Fibroblast of skin of back (primary cell): ENCODE data around the gene CMSS1.

Experiments used
- DNase-seq: peaks from one replicate; pipeline ENCODE4 v3.0.0-alpha.2; 2013

Gene CMSS1

DNA sequence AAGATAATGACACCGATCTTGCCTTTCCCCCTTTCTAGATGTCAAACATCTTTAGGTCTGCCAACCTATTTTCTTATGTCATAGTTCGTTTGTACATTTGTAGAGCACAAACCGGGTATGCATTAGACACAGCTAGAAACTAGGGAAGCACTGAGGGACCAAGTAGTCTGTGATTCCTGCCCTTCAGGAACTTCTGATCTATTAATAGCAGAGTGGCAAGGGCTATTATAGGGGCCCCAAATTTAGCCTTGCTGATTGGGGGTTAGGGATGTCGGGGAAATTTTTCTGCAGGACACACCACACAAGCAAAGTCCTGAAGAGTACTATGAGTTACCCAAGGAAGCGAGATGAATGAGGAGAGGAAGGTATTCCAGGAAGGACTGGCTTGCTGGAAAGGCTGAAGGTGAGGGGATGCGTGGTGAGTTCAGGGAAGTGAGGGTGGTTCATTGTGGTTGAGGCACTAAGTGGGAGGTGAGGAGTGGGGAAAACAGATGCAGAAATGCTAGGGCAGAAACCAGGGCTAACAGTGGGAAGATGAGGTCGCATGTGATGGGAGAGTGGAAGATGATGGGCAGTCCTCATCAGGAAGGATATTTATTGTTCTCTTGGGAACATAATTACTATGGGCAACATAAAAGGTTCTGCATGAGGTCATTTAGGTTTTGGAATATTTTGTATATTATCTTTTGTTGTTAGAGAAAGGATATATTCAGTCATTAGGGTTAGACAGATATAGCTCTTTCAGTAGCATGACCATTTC is 144.3 kb downstream of the CMSS1 start:
- DNase-seq, result no peak

DNA sequence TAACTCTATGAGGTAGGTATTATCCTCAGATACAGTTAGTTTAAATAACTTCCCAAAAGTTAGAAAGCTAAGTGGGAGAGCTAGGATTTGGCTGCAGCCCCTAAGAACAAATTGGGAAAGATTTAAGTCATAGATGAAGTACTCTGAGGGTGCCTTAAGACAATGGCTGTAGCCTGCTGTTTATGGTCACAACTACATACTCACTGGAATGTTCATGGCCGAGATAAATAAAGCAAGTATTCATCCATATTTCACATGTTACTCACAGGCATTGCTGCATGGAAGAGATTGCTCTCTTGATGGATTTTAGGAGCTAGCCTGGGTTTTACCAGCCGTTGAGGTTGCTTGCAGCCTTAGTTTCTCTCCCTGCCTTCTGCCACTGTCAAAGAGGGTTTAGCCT is 145.0 kb downstream of the CMSS1 start:
- peak; percentile 93 for DNase-seq

DNA sequence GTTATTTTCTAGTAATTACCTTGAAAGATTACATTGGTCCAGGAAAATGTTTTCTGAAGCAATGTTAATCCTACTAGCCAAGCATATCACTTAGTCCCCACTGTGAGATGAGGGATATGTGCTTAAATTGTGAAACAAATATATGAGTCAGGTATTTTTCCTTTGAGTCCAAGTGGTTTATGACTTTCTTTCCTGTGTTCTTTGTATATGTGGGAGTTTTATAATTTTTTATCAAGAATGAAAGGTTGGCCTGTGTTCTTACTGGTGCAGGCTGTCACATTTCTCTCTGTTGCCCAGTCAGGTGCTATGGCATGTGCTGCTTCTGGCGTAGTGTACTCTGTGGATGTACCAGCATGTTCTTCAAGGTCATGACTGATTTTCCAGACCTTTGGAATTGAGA is 147.4 kb downstream of the CMSS1 start:
- peak; percentile 23 for DNase-seq

DNA sequence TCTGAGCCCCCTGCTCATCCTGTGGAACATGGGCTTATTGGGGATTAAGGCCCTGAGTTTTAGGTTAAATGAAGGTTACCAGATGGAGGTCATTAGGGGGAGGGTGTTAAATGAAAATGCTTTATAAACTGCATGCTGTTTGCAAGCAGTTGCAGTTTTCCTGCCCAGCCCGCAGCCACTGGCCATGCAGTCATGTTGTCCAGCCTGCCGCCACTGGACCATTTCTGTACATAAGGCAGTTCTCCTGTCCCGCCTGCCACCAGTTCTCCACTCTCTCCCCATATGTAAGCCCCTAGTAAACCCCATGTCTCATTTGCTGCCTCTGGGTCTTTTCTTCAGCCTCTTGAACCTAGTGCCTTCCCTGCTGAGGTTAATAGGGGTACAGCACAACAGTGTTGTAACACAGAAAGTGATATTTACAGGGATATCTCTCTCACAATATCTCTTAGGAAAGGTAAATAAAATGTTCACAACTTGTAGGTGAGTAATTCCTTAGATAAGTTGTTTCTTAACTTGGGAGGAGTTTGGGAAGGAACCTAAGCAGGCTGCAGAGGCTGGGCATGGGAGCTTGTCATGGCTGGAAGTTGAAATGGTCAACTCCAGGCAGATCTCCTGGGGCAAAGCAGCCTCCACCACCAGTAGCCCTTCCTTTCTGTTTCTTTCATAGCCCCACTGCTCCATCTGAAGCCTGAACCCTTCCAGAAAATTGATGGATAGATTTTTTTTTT is 148.2 kb downstream of the CMSS1 start:
- DNase-seq, result no peak

DNA sequence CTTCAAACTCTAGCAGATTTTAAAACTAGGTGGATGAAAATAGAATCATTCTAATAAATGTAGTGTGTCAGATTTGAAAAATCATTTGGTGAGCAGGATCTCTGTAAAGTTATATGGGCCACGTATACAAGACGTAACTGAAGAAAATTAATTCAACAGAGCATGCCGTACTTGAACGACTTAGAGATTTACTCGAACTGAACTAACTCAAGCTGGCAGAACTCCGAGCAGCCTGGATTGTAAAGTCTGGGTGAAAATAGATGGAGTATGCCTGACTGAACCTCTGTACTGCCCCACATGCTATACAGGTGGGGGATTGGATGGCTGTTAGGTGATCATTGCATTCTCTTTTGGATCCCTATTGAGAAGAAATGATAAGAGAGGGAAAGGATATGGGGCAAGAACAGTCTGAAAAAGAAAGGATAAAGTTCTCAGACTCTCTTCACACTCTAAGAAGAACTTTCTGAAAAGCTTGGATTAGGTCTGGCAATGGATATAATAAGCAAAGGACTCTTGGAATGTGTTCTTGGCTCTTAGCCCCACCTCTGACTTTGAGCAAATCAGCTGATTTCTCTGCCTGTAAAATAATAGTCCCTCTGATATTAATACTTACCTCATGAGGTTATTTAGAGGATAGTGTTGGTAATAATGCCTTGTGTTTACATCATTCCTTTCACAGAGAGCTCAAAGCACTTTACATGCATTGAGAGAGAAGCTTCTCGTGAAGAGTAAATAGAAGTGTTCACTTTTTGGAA is 149.2 kb downstream of the CMSS1 start:
- DNase-seq, result peak; percentile 45

DNA sequence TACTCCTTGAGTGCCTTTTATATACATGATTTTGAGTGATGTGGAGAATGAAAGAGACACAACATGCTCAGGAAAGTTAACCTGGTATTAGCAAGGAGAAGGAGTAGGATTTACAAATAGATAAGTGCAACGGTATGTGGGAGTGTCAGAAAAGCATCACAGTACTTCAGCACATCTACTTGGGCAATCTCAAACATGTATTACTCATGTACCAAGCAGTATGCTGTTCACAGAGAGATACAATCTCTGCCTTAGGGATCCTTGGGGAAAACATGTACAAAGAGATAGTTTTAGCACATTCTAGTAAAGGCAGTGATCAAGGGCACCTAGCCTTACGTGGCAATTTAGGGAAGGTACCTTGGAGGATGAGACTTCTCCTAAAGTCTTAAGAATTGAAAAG is 150.1 kb downstream of the CMSS1 start:
- DNase-seq, result peak; percentile 53

DNA sequence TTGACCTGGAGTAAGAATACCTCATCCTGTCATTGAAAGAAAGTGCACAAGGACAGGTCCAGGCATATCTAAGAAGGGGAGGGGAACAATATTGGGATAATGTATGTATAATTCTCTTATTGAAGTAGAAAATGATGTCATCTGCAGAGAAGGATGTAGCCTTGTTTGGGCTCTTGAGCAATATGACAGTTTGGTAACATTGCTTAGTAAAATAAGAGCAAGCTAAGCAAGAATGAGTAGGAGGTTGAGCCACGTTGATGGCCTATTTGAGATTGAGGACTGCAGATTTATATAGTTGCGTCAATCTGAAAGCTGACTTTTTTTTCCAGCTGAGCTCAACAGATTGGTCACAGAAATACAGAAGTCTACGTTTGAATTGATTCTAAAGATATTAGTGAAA is 151.5 kb downstream of the CMSS1 start:
- no peak for DNase-seq

DNA sequence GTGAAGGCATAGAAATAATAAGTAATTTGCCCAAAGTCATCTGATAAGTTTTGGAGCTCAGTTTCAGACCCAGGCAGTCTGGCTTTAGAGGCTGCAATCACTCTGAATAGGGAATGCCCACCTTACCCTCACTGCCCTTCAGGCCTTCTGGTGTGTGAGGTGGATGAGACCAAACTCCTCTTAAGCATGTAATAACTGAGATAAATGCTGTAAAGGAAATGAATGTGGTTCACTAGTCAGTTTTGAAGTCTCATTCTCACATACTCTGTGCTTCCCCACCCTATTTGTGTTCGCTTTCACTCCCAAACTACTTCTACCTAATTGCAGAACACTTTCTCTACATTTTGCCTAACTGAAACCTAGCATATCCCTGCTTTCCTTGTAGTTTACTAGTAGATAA is 152.5 kb downstream of the CMSS1 start:
- DNase-seq, result no peak

DNA sequence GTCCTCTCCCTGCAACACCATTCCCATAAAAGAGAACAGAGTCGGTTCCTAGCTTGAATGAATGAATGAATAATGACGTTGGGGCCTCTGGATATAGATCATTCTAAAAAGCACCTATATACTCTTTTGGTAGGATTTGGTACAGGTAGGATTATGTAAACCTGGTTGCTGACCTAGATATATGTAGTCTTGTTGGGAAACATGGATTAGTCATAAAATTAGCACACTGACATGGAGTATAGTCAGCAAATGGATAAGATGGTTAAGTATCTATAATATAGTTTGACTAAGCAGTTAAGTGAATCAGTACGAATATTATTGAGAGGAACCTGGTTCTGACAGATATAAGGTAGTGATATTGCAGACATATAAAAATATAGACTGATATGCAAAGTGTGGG is 154.1 kb downstream of the CMSS1 start:
- no peak for DNase-seq

DNA sequence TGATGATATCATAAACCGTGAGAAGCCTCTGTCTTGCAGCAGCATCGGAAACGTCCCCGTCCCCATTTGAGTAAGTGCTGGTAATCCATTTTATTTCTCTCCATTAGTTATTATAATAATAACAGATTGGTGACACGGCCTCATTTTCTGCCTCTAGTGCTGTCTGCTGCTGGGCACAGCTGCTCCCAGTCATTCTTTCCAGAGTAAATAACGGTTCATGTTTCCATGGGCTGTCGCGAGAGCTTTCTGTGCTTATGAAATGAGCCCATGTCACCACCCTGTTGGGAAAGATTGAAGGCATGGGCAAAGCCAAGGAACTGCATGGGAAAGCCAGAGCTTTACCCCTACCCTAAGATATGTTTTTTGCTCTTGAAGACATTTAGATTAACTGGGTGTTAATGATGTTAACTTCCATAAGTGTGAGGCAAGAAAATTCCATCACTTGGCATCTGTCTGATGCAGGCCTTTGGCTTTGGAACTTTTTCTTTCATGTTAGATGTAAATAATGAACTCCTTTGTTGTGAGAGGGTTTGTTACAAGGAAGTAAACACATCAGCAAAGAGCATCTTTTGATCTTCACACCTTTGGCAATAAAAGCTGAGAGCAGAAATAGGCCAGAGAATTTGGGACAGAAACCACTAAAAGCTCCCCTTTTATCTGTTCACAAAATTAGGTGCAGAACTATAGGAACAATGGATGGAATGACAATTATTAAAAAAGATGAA is 154.9 kb downstream of the CMSS1 start:
- DNase-seq, result no peak

DNA sequence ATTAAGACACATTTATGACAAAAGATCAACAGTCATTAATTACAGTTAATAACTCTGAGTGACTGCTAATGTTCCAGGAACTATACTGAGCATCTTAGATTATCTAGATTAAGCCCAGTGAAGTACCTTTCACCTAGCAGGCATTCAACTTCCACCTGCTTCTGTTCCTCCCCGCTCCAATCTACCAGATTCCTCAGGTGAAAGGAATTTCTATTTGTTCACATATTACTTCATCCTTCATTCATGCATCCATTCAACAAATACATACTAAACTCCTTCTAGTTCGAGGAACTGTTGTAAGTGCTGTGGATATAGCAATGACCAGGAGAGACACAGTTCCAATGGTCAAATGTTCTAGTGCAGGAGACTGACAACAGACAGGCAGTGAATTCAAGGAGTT is 157.3 kb downstream of the CMSS1 start:
- no peak for DNase-seq

DNA sequence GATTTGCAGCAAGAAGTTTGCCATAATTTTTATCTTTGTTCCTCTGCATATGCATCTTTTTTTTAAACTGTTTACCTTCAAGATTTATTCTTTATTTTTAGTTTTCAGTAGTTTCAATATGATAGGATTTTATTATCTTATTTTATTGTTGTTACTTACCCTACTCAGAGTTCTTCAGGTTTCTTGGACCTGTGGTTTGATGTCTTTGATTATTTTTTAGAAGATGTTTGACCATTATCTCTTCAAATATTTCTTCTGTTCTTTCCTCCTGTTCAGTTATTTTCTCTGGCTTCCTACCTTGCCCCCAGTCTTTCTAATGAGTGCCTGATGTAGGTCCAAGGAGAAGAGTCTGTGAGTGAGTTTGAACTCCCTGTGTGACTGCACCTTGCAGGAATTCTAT is 158.9 kb downstream of the CMSS1 start:
- DNase-seq, result no peak

DNA sequence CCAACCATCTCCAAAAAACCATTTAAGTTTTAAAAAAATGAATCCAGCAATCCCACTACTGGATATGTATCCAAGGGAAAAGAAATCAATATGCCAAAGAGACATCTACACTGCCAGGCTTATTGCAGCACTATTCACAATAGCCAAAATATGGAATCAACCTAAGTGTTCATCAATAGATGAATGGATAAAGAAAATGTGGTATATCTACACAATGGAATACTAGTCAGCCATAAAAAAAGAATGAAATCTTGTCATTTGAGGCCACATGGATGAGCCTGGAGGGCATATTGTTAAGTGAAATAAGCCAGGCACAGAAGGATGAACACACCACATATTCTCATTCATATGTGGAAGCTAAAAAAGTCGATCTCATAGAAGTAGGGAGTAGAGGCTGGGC is 160.6 kb downstream of the CMSS1 start:
- DNase-seq, result no peak

DNA sequence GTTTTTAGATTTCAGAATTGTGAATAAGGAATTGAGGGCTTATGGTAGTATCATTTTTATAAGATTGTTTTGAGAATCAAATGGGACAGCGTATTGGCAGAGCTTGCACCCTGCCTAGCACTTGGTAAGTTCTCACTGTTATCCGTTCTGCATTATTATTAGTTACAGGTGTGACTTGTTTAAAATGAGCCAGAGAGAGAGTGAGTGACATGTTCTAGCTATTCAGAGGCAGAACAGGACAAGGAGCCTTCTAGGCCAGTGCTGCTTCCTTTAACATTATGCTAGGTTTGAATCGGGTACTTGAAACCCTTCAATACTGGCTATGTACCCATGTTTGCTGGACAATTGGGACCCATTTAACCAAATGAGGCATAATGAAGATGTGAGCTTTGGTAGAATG is 162.9 kb downstream of the CMSS1 start:
- no peak for DNase-seq

DNA sequence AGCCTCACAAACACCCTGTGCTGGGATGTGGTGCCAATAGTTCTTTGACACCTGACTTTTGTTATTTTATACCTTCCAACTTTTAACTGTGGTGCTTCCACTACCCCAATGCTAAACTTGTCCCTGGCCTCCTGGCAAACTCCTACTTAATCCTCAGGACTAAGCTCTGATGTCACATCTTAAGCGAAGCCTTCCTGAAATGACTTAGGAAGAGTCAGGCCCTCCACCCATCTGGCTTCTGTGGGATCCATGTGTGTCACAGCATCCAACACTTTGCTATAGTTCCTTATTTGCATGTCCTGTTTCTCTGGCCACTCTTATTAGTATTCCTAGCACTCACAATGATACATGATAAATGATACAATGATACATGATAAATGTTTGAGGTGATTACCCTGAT is 163.5 kb downstream of the CMSS1 start:
- DNase-seq, result no peak

DNA sequence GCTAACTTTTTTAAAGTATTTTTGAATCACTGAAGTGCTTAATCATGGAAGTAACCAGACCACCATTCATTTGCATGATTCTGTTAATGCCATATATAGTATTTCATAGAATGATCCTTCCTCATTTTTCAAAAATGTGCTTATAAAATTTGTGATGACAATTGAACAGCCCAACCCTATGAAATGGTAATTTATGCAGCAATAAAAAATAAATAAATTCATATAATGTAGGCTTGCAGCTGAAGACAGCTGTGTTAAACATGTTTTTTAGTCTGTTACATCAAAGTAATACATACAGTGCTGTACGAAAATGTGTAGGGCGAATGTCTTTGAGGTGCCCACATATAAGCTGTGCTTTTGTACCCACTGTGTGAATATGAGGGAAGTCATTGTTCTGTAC is 165.0 kb downstream of the CMSS1 start:
- DNase-seq, result no peak

DNA sequence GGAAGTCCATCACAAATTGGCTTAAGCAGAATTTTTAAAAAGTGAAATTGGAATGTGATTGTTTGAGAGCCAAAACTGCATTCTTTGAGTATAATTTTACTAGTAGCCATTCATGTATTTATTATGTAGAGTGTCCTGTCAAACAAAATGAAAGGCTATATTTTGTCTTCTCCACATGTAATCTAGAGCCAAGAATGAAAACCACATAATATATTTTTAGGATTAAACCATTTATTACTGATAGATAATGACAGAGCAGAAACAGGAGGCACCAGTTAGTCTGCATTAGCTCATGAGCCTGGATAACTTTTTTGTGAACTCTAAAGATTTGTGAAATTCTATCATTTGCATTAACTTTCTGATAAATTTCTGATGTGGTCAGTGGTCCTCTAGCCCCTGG is 166.5 kb downstream of the CMSS1 start:
- DNase-seq, result no peak

DNA sequence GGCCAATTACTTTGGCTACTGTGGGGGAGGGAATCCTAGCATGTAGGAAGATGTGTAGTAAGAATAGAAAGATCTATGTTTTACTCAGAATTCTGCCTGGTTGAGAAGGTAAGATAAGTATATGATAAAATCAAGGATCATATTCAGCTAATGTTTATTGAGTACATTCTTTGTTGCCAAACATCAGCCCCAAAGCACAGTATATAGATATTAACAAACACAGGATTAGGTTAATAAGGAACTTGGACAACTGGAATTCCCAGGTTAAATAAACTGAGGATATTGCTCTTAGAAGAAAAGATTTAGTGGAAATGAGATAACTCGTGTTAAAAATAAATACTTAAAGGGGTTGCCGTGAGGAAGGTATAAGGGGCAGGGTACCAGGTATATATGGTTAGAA is 167.0 kb downstream of the CMSS1 start:
- no peak for DNase-seq

DNA sequence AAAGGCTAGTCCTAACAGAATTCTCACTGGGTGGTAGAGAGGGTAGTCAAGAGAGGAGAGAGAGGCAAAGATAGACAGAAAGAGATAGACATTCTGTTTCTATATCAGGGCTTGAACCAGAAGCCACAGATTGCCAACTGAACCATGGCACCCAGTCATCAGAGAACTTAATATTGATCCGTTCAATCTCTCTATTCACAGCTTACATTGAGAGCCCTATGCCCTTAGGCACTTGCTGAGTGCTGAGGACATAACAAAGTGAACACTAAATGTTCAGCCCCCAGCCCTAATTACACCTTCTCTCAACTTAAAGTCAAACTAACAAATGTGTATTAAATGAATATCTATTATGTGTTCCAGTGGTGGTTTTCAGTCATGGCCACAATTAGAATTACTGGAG is 172.5 kb downstream of the CMSS1 start:
- DNase-seq, result no peak

DNA sequence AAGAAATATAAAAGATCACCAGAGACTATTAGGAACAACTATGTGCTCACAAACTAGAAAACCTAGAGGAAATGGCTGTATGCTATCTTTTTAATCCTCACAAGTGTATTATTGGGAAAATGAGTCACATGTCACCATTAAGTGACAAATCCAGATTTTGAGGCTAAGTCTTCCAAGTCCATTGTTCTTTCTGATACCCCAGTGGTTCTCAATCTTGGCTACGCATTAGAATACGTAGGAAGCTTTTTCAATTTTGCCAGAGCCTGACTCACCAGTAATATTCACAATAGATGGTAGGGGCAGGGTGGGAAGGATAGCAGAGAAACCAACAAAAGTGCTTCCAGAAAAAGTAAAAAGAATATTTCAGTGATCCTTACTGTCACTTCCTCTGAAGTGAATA is 179.6 kb downstream of the CMSS1 start:
- no peak for DNase-seq

DNA sequence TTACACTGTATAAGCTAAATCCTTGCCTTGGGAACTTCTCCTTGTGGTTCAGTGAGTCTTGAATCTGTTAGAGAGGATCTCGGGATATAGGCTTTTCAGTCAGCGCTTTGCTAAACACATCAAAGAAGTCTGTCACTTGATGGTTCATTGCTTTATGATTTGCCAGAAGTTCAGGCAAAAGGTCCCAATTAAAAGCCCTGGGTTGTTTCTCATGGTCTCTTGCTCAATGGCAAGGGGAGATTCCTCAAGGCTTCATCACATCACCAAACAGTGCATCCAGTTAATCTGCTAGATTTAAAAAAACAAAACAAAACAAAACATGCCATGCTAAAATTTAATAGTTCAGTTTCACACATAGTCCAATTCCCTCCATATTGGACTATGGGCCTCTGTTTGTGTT is 181.9 kb downstream of the CMSS1 start:
- DNase-seq, result peak; percentile 26

DNA sequence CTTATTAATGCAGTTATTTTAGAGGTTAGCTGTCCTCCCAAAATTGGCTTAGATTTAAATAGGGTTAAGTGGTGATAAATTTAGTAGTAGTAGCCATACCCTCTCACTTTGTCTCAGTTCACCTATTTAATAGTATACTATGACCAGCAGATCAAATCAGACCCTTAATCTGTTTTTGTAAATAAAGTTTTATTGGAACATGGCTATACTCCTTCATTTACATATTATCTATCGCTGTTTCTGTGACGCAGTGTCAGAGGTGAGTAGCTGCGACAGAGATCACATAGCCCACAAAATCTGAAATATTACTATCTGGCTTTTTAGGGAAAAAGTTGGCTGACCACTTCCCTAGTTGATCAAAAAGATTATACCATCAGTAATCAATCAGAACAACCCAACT is 183.4 kb downstream of the CMSS1 start:
- DNase-seq, result no peak
